ENCODE results near the gene GSS.

DNA sequence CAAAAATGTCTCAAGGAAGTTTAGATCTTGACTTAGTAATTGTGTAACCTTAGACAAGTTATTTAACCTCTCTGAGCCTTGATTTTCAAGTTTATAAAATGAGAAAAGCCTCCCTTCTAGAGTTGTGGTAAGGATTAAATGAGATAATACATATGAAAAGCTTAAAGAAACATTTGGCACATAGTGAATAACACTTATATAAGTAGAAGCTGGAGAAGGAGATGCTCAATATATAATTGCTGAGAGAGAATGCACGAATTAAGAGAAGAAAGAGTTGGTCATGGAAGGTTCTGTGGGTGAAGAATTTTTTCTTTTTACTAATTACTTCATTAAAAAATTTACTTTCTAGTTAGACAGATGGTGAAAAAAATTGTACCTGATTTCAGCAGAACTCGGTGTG is 73.9 kb downstream of the GSS start:
- TF ChIP-seq, protein P1, sequence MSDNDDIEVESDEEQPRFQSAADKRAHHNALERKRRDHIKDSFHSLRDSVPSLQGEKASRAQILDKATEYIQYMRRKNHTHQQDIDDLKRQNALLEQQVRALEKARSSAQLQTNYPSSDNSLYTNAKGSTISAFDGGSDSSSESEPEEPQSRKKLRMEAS (IDR thresholded peaks at IDR 0.05) = no peak
- TF ChIP-seq, protein P2, sequence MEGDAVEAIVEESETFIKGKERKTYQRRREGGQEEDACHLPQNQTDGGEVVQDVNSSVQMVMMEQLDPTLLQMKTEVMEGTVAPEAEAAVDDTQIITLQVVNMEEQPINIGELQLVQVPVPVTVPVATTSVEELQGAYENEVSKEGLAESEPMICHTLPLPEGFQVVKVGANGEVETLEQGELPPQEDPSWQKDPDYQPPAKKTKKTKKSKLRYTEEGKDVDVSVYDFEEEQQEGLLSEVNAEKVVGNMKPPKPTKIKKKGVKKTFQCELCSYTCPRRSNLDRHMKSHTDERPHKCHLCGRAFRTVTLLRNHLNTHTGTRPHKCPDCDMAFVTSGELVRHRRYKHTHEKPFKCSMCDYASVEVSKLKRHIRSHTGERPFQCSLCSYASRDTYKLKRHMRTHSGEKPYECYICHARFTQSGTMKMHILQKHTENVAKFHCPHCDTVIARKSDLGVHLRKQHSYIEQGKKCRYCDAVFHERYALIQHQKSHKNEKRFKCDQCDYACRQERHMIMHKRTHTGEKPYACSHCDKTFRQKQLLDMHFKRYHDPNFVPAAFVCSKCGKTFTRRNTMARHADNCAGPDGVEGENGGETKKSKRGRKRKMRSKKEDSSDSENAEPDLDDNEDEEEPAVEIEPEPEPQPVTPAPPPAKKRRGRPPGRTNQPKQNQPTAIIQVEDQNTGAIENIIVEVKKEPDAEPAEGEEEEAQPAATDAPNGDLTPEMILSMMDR (IDR thresholded peaks at IDR 0.05 in 2 of 3, conservative IDR thresholded peaks at IDR 0.05 in 1 of 3; ENCODE audit: borderline replicate concordance in 1 of 3, insufficient read depth in 1 of 3, low read depth in 2 of 3, low read length in 2 of 3) = no peak
- TF ChIP-seq POLR2A (IDR thresholded peaks at IDR 0.05; ENCODE audit: borderline replicate concordance, extremely low read depth, insufficient read depth, insufficient read length) = no peak
- no peak for TF ChIP-seq EZH2 (IDR thresholded peaks at IDR 0.05)
- TF ChIP-seq, protein P3, sequence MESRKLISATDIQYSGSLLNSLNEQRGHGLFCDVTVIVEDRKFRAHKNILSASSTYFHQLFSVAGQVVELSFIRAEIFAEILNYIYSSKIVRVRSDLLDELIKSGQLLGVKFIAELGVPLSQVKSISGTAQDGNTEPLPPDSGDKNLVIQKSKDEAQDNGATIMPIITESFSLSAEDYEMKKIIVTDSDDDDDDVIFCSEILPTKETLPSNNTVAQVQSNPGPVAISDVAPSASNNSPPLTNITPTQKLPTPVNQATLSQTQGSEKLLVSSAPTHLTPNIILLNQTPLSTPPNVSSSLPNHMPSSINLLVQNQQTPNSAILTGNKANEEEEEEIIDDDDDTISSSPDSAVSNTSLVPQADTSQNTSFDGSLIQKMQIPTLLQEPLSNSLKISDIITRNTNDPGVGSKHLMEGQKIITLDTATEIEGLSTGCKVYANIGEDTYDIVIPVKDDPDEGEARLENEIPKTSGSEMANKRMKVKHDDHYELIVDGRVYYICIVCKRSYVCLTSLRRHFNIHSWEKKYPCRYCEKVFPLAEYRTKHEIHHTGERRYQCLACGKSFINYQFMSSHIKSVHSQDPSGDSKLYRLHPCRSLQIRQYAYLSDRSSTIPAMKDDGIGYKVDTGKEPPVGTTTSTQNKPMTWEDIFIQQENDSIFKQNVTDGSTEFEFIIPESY (IDR thresholded peaks at IDR 0.05; ENCODE audit: extremely low read depth, insufficient replicate concordance, low read length) = no peak

All from HCT116 (cell line).